Stimulated activated CD8-positive, alpha-beta memory T cell treated with anti-CD3 and anti-CD28 coated beads, Interleukin-15, amount 100 ng/mL, for 4 hours (primary cell): ENCODE data around the gene SKAP1.
"Not testable (repeated sequence)": the region's sequence is repeated elsewhere in the genome, so short reads cannot be mapped to it uniquely, and the experiment has no call there.

Experiments used
- DNase-seq, 2 donors: peaks; one replicate each; pipeline ENCODE4 v3.0.0-alpha.2; 2020; ENCODE audit warnings: low read depth in 2 of 2

The SKAP1 gene

GRCh38 chr17:48285614-48286013, 144.4 kb downstream of the SKAP1 start:
- no peak for DNase-seq

GRCh38 chr17:48283907-48284306, 146.1 kb downstream of the SKAP1 start:
- DNase-seq, result no peak

- no peak for DNase-seq
Observed at GRCh38 chr17:48283411-48283810, 146.6 kb downstream of the SKAP1 start.

- no peak for DNase-seq
Observed at GRCh38 chr17:48282303-48282702, 147.7 kb downstream of the SKAP1 start.

DNA sequence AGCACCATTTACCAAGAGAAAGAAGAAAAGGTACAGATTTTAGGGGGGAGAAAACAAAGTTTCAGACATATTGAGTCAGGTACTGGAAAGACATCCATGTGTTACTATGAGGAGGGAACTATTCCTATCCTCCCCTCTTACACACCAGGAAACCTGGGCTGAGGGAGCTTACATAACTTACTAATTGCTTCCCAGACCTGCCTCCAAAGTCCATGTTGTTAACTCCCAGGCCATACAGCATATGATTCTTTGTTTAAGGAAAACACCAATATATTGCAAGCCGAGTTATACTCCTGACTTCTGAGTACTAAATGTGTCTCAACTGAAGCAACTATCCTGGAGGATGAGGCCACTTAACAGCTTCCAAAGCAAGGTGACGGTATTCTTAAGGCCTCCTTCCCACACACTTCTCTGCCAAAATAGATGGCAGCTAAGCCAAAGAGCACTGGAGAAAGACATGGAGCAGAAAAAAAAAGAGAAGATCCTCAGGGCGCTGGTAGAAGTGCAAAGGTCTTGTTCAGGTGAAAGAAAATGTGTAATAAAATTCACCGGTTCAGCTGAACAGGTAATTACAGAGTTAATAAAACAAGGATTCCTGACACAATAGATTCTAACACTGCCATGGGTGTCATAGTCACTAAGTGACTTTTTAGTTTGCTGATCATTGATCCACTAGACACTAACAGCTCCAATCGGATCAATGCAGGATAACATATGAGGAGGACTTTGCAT, 151.1 kb downstream of the SKAP1 start:
- DNase-seq, result no peak

DNA sequence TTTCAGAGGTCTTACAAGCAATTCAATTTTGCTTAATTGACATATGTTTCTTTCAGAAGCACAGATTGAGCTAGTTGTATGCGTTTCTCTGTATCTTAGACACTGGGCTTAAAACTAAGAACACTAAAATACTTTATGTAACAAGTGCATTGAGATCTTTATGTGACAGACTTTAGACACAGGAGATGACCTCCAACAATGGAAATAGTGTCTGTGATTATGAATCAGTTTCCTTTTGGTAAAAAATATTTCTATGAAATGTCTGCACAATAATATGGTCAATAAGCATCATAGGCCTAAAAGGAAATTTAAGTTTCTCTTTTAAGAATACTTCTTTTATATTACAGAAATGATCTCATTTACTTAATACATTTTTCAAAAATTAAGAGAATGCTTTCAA, 153.2 kb downstream of the SKAP1 start:
- DNase-seq, result no peak

DNA sequence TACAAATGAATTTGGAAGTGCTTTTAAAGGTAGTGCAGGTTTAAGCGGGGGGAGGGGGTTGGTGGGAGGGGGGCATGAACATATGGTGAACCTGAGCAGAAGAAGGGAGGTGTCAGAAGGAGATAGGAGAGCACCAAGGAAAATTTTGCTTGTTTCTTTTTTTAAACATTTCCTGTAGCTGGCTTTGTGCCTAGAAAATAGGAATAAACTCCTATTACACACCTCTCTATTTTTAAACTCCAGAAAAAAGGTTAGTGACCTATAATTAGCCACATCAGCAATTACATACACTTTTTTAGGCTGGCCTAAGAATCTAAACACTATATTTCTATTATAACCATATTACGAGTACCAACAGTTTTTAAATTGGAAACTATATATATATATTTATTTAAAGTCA, 159.1 kb downstream of the SKAP1 start:
- no peak for DNase-seq

DNA sequence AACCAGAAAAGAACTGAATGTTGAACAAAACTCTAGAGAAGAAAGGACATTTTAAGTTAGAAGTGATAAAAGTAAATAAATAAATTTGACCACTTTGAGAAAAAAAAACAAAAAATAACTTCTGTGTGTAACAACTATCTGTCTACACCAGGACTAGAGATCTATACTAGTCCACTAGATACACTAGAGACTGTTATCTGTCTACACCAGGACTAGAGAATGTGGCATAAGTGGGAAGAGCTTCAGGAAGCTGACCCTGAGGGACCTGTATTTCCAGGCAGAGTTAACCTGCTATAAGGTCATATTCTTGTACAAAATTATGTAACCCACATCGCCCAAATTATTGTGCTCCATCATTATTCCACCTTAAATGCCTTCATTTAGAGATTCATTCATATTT, 160.8 kb downstream of the SKAP1 start:
- DNase-seq, result no peak

- DNase-seq, result no peak
Observed at GRCh38 chr17:48263731-48264035, 166.3 kb downstream of the SKAP1 start.

DNA sequence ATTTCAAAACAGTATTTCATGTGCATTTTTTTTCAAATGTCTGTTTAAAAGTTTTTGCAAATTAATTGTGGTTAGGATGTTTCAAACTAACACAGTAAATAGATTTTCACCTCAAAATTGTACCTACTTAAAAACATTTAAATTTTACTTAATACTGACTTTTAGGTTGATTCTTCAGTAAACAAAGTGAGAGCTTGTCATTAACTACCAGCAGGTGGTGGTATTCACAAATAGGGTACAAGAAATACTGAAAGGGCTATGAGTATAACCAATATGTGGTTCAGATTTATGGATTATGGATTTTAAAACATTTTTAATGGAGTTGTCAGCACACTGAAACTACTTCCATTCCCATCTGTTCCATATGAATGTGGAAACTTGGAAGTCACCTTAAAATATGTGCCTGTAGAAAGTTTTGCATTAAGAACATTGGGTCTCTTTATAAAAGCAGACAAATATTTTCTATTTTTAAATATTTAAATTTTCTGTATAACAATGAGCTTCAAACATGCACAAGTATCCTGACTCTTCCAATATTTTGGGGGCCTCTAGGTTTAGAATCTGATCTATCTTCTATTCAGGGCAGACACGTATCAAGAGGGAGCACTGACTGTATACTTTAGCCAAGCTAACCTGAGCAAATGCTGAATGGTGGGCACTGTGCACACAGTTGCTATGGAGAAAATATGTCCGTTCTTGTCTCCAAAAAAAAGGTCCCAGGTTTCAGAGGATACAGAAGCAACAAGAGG, 166.9 kb downstream of the SKAP1 start:
- DNase-seq, result no peak

- no peak for DNase-seq
Observed at GRCh38 chr17:48261297-48261880, 168.6 kb downstream of the SKAP1 start.

GRCh38 chr17:48259694-48260291, 170.2 kb downstream of the SKAP1 start:
- DNase-seq, result no peak

DNA sequence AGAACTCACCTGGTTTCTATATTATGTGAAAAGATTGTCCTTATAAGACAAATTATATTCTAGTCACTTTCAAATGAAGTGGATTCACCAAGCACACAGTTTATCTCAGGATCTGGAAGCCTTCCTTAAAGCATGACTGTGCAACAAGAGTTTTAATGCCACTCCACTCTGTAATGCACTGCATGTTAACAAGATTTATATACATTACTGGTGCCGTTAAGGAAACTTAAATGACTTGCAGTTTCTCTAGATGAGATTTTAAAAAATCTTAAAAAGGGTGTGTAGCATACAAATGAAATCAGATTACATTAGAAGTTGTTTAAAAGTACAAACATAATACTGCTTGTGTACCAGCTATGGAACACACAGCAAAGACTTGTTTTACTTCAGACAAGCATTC, 171.7 kb downstream of the SKAP1 start:
- DNase-seq, result no peak

DNA sequence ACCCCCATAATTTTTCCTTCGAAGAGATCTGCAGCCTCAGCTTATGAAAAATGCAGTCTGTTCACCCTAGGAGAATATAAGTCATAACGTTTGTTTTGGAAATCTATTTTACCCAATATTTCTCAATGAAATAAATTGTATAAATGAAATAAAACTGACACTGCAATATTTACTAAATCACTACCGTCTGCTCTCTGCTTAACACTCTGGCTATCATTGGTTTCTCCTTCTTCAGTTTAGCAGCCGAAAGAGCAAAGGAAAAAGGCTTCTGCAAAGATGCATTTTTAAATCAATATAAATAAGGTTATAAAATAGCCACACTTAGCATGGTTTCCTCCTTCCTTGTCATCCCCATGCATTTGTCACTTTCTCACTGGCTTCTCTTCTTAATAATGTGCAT, 174.3 kb downstream of the SKAP1 start:
- no peak for DNase-seq

DNA sequence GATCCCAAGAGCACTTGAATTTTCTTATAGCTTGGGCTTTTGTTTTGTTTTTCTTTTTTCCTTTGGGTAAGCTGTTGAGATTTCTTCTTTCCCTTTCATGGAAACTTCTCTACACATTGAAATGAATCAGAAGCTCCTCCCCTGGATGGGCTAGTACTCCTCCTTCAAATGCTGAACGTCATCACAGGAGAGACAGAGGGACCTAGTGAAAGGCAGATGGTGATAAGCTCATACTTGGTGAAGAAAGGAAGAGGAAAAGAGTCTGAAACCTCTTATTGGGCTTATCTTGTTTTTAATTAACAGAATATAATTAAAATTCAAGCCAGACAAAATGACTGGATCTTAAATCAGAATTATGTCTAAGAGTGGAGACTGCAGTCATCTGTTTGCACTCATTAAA, 175.1 kb downstream of the SKAP1 start:
- no peak for DNase-seq

DNA sequence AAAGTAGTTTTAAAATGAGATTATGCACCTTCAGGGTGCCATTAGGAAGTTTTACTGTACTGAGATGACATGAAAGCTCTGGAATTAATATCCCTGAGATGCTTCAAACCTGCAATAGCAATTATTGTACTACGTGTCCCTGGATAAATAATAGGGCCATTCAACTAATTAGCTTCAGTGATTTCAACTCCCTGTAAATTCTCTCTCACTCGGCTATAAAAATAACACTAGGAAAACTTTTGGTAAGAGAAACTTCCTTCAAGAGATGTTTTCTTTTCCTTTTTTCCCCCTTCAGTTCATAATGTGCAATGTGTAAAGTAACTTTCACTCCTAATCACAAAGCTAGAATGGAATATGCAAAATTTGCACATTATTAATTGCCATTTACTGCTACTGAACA, 176.0 kb downstream of the SKAP1 start:
- no peak for DNase-seq

DNA sequence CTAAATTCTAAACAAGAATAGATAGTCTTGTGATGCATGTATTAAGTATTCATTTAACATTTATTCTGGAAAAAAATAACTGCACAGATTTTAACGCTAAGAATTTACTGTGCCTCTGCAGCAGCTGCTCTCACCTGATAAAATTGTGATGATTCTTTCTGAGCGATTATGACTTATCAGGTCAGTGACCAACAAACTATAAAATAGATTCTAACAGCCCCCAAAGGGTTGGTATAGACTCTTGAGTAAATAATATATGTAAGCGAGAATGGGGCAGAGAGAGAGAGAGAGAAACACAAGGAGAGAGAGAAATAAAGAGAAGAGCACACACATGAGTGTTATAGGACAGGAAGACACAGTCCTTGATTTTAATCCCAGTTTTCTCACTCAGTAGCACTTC, 178.1 kb downstream of the SKAP1 start:
- DNase-seq, result no peak

GRCh38 chr17:48250949-48251348, 179.1 kb downstream of the SKAP1 start:
- DNase-seq, result no peak

DNA sequence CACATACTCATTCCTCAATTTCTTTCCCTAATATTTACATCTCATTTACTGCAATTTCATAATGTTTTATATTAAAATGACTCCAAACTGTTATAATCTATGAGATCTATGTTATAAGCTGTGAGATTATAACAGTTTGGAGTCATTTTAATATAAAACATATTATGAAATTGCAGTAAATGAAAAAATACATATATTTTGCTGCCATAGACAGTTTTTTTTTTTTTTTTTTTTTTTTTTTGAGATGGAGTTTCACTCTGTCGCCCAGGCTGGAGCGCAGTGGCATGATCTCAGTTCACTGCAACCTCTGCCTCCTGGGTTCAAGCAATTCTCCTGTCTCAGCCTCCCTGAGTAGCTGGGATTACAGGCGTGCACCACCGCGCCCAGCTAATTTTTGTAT, 180.0 kb downstream of the SKAP1 start:
- DNase-seq, result not testable (repeated sequence)

DNA sequence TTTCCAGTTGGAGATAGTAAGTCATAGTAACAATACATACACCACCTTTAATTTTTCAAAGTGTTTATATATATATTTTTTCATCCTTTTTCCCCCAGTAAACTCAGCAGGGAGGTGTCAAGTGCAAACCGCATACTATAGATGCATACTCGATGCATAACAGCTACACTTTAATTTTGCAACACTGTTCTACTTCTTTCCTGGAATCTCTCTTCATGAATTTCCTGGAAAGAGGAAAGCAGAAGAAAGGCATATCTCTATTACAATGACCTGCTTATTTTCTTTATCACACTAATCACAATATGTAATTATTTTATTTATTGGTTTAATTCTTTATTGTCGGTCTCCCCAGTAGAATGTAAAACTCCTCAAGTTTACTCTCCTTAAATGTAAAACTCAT, 182.4 kb downstream of the SKAP1 start:
- DNase-seq, result no peak

GRCh38 chr17:48247038-48247437, 183.0 kb downstream of the SKAP1 start:
- no peak for DNase-seq

GRCh38 chr17:48246612-48247011, 183.4 kb downstream of the SKAP1 start:
- DNase-seq, result no peak

DNA sequence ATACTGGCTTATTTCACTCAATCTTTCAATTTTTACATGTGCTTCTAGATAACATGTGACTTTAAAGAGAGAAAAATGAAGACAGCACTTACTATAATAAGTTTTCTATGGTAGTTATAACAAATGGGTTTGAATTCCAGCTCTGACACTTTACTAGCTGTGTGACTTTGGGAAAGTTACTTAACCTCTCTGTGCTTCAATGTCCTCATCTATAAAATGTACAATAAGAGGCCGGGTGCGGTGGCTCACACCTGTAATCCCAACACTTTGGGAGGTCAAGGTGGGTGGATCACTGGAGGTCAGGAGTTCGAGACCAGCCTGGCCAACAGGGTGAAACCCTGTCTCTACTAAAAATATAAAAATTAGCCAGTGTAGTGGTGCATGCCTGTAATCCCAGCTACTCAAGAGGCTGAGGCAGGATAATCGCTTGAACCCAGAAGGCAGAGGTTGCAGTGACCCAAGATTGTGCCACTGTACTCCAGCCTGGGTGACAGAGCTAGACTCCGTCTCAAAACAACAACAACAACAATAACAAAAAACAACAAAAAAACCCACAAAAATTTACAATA, 184.5 kb downstream of the SKAP1 start:
- DNase-seq, result not testable (repeated sequence)
